Suppressor macrophage (primary cell): ENCODE data around the gene GRHL3.

ENCODE experiments used
- DNase-seq, 4 experiments: peaks; one replicate each; pipeline ENCODE4 v3.0.0-alpha.2; 2020 to 2022

Gene GRHL3

DNA sequence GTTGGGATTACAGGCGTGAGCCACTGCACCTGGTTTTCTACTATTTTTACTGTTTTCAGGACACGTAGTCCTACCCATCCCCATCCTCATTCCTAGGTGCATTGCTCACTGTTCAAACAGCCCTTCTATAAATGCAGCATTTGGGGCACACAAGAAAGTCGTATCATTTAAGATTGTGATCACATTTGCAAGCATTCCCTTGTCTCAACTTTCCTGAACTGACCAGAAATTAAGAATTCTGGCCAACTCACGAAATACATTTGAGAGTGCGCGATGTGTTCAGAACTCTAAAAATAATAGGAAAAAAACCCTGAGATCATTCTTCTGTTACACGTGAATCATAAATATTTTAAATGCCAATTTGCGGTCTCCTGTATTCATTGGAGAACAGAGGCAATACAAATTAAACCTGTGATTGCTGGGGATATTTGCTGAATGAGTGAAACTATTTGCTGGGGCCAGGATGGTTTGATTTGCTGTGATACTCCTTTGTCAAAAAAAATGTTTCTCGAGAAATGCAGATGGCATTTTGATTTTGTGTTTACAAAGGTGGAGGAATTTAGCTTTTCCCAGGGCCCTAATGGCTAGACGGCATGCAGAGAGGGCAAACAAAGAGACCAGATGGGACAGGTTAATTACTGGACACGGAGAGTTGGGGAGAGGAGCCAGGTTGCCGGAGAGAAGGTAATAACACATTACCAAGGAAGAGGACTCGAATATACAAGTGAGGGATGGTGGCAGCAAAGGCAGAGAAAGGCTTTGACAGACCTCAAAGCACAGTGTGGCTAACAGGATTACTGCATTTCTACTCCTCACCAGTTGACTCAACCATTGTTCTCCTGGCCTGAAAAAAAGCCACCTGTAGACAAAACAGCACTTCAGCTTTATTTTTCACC is 56.0 kb downstream of the GRHL3 start:
- DNase-seq: no peak

DNA sequence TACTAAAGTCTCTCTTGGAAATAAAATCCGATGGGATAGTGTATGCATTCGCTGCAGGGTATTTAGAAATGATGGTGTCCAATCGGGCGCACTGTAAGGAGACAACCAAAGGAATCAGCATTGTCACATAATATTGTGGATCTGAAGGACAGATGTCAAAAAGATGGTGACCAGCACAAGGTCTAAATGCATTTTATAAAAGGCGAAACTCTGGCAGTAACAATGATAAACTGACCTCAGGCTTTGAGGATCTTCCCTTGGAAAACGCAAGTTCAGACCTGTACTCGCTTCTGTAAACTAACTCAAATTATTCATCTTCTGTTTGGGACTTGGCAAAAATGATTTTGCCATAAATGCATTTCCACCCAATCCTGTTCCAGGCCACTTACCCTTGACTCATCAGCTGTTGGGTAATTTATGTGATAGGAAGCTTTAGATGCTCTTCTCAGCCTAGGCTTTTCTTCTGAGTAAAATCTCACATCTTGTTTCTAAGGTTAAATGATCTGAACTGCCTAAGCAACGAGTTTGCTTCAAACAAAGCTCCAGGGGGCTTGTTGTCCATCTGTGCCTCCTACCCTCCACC is 60.7 kb downstream of the GRHL3 start:
- DNase-seq: no peak

DNA sequence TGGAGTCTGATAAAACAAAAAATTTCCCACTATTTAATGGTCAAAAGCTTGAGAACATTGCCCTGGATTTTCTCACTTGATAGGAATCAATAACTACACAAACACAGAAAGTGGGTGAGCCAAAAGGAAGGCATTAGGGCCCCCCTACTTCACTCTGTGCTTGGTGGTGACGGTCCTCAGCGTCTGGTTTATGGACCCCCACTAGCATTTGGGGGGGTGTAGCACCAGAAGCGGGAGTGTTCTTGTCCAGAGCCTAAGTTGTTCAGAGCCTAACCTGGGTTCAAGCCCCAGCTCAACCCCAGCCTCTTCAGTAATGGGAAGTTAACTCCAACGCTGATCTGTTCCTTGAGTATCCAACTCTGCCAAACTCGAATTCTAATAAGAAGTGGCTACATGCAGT is 61.4 kb downstream of the GRHL3 start:
- no peak for DNase-seq

DNA sequence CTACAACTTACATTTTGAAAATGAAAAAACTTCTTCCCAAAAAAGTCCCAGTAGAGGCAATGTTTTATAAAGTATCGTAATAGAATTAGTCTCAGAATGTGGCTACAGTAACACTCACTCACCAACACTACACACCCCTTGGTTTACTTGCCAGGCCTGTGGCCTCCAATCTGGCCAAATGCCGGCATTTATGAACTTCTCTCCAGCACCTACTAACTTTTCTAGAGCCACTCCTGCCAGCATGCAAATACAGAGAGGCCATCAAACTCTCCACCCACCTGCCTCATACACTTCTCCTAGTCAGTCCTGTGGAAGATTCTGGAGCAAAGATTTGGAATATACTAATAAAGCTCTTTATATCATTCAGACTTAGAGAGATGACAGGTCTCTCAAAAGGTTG is 62.1 kb downstream of the GRHL3 start:
- no peak for DNase-seq

DNA sequence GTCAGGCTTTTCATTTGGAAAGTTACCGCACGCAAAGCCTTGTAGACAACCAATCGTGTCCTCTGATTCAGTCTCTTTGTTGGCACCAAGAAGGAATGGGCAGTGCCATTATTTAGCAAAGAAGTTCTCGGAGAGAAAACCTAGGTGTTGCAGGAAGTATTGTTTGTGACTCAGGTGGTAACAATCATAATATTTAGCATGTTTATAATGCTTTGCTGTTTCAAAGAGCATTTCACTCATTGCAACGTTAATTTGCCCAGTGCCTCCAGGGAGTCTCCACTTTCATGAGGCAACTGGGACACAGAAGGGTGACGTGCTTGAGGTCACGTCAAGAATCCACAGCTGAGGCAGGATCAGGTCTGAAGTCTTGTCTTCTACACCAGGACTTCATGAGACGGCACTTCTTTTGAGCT is 63.0 kb downstream of the GRHL3 start:
- DNase-seq: no peak

DNA sequence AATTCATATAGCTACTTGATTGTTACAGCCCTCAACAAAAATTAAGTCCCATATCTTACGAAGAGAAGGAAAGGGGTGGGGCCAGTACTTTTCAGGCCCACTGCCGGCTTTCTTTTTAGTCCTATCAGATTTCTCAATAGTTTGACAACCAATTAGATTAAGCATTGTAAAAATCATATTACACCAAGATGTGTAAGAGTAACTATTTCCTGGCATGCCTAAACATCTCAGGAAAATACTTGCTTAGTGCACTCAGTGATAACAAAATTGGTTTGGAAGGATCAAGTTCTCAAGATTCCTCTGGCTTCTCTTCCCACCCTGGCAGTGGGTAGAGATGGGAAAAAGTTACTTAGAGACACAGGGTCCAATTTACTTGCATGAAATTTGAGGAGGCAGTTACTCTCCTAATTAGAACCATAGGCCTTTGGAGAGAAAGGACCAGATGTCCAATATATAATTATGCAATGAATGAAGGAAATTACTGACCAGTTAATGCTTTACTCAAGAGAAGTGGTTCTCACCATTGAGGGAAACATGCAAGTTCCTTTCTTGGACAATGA is 64.3 kb downstream of the GRHL3 start:
- no peak for DNase-seq

DNA sequence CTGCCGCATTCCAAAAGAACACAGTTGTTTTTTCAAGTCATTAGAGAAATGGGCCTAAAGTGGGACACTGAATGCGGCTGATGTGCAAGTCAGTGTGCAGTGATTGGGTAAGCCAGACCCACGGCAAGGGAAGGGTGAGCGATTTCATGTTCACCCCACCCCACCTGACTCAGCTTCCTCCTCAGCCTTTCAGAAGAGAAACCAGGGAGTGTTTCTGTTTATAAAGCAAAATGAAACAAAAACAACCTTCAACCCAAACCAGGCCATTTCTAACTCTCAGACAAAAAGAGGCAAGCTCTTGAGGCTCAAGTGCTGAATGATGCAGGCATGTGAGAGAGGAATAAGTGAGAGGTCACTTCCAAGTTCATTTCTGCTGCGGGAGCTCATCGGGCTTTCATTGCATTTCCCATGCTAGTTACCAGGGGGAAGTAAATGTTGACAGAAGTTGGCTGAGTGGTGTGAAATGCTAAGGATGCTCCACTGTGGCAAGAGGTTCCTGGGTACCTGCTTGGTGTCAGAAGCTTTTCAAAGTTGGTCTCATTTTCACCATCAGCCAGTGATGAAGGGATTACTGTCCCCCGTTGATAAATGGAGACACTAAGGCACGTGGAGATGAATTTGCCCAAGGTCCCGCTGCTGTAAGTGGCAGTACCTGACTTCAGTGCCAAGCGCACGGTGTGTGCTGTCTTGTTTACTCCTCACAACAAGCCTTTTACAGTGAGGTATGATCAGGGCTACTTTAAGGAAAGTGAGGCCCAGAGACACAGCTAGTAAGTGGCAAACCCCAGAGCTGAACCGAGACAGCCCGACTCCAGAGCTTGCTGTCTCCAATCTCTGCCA is 65.3 kb downstream of the GRHL3 start:
- DNase-seq: peak; percentile 64 to 83 (median 80)

DNA sequence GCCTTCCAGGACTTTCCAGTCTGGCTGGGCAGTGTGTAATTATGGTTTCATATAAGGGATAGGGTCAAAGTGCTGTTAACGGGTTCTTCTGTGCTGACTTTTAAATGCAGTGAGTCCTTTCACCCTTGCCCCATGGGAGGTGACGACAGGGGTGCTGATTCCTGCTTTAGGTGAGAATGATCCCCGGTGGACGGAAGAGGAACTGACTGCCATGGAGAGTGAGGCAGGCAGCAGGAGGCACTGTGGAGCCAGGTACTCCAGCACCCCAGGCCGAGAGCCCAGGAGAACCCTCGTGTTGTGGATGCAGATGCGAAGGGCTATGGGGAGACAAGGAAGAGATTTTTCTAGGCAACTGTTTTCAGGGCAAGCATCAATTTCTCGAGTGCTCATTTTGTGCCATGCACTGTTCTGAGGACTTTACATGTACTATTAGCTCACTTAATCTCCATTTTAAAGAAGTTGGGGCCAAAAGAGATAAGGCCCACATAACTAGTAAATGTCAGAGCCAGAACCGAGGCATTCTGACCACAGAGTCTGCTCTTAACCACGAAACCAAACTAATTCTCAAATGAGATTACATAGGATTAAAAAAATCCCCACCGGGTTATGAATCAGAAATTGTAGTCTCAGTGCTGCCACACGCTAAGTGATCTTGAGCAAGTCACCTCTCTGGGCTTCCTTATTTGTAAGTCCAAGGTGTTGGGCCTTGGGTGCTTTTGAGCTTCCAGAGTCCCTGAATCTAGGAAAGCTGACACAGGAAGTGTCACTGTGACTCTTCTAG is 66.2 kb downstream of the GRHL3 start:
- peak in 1 of 4 experiments; percentile 26 for DNase-seq

DNA sequence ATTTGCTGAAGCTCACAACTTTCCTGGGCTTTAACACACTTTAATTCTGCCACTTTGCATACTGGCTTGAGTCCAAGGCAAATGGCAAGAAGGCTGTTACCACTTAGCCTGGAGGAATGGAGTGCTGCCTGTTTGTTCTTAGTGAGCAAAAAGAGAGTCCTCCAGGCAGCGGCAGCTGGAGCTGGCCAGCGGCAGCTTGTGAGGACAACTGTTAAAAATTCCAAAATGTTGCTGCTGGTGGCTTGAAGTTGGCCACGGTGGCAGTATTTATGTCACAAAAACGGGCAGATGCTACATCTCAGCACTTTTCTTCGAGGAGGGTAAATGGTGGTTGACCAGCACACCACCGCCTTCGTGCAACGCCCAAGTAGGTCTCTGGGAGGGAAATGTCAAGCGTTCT is 67.1 kb downstream of the GRHL3 start:
- DNase-seq: peak in 1 of 4 experiments; percentile 20

DNA sequence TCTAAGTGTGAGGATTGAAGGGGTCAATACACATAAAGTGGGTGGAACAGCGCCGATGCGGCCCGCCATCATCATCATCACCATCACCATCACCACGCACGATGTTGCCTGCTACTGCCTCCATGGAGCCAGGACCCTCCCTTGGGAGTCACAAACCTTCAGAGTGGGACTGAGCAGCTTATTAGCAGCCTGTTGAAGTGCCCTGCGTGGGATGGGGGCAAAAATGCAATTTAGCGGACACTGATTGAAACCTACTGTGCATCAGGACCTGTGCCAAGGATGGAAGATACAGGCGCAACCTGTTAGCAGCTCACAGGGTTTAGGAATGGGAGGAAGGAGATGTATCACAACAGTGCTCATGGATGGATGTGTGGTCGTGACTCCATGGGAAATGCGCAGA is 67.8 kb downstream of the GRHL3 start:
- no peak for DNase-seq

DNA sequence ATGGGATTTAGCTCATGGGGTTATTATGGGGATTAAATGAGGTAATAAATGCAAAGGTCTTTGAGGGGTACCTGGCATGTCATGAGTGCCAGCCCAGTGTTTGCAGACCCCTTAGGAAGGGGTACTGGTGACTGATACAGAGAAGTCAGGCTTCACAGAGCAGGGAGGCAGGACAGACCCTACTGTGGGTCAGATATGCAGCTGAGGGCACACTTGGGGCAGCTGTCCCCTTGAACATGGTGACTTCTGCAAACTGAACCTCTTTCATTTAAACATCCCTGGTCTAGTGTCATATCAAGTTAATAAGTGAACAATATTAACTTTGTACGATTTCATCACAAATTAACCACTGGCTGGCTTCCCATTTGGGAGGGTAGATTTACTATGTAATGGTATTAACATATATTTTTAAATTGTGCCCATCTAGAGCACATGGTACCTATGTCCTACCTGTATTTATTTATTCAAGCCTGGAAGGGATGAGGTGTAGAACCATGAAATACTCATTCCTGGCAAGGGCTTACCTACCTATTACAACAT is 68.5 kb downstream of the GRHL3 start:
- no peak for DNase-seq

DNA sequence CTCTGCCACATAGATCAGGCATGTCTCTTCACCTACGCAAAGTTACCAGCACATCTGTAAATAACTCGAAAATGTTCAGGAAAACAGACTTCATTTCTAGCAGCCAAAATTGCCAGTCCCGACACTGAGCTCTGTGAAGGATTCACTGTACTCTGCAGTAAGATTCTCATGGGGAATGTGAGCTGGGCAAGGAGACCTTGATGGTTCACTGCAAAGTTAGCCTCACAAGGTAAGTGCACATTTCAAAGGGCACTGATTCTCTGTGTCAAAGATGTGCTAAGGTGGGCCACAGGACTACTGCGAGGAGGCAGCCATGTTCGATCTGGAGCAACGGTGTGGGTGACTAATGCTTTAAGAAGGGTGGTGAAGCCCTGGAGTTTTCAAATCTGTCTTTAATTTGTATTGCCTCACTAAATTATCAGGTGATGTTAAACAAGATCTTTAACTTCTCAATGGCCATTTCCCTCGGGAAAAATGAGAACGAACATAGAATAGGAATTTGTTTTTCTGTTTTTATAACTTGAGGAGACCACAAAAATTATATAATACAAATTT is 69.3 kb downstream of the GRHL3 start:
- DNase-seq: no peak

DNA sequence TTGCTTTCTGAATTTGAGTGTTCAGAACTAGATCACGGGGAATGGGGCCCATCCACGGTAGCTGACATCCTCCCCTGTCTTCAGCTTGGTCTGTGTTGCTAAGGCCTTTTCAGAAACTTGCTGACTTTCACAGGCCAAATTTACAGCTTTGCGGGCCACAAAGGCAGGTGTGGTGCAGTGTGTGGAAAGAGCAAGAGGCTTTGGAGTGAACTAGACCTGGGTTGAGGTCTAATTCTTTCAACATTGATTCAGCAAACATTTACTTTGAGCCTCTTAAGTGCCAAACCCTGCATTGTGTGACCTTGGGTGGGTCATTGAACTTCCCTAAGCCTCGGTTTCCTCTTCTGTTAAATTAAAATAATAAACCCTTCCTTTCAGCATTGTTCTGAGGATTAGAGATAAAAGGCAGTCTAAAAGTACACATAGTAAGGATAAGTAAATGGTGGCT is 70.1 kb downstream of the GRHL3 start:
- DNase-seq: no peak

DNA sequence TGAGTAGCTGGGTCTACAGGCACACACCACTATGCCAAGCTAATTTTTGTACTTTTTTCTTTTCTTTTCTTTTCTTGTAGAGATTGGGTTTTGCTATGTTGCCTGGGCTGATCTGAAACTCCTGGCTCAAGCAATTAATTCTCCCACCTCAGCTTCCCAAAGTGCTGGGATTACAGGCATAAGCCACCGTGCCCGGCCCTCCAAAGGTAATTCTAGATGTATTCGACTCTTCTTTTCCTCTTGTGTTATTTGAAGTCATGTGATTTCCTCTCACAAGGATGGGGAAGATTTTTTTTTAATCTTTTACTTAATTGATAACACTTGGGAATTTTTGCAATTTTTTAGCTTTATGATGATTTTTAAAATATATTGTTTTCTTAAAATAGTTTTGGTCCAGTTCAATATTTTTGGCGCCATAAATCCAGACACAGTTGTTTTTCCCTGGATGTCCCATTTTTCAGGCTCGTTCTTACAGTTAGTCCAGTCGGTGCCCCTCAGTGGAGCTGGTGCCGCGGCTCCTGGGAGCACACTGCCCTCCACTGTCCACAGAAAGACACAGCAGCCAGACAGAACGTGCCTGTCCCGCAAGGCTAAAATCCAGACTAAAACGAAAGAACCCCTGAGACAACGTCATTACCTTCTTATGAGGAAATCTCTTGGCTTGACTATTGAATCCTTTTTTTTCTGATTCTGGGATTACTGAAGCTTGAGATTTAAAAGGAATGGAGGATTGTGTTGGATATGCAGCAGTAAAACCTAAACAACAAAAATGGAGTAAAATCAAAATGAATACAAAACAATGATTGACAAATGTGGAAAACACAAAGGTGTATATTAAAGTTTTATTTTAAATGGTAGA is 72.0 kb downstream of the GRHL3 start:
- DNase-seq: peak; percentile 78 to 88 (median 84)

DNA sequence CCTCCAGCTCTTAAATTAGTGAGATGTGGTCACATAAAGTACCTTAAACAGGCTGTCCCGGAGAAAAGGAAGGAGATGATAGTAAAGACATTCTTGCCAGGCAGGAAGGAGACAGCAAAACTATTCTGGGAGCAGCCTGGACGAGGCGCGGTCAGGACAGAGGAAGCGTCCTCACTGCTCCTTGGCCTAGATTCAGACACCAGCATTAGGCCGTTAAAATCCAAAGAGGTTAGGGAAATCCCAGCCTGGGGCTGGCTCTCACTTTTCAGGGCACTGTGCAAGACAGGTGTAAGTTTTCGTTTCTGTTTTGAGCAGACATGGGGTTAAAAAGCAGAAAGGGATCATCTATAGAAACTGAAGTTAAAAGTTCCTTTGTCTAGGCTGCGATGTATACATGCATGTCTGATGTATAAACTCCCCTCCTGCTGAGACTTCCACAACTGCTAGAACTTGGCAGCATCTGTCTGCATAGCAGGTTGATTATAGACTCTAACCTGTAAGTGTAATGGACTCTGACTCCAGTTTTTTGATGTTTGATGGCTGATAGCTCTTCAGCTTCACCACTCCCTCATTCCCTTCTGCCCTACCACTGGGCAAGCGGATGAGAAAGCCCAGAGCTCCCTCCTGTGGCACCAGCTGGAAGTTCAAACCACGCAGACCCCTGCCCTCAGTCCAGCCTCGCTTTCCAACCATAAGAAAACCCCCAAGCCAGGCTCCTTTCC is 72.9 kb downstream of the GRHL3 start:
- peak; percentile 50 to 65 (median 60) for DNase-seq

DNA sequence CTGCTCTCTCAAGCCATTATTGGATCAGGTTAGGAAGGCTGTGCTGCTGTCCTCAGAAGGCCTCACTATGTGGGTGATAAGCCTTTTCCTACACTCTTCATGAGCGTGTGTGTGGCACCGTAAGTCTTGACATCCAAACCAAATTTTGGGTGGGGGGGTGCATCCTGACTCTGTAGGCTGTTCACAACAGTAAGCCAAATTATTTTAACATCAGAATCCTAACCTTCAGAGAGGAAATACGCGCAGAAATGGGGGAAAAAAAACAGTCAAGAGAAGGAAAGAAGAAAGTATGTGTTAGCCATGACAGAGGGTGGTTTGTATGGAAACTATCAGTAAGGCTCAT is 73.4 kb downstream of the GRHL3 start:
- DNase-seq: no peak

DNA sequence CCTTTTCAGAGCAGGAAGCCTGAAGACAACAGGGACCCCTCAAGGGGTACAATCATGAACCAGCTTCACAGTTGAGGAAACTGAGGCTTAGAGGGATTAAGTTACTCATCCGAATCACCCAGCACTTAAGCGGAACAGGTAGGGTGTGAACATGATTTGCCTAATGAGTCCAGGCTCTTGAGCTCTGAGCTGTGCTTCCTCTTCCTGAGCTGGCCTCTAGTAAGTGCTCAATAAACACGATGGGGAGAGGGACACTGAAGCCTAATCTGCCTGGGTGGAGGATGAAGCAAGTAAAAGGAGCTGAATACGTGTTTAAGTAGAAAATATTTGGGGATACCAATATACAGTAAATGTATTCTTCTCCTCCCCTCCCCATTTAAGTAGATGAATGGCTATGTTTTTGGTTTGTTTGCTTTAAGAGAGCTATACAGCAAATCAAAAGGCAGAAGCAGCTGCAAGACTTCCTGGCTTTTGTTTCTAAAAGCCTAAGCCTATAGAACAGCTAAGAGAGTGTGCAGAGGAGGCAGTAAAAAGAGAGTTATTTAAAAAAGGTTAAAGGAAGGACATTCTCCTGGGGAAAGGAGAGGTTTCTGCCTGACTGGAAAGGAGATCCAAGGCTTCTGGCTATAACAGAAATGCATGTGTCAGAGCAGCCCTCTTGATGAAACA is 74.0 kb downstream of the GRHL3 start:
- no peak for DNase-seq

DNA sequence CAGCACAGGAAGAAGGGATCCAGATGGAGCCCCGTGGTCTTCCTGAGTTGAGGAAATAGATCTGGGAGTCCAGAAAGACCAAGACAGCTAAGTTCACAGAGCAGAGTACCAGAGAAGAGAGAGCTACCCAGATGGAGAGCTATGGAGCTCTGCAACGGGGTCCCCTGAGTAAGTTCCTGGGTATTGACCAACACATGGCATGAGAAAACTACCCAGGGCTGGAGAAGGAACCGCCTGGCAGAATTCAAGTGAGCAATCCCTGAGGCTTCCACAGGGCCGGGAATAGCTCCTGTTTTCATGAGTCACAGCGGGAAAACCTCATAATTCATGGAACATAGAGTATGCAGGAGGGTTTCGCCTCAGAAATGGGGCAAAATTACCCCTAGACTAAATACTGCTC is 74.7 kb downstream of the GRHL3 start:
- no peak for DNase-seq

DNA sequence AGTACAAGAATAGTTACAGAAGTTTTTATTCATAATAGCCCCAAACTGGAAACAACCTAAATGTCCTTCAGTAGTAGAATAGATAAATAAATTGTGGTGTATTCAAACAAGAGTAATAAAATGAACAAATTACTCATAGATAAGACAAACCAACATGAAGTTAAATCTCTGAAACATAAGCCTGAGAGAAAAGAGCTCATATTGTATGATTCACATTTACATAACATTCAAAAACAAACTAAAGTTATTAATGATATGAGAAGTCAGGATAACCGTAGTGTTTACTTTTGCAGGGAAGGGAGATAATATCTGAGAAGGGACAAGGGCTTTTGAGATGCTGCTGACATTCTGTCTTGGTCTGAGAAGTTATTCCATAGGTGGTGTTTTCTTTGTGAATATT is 80.9 kb downstream of the GRHL3 start:
- DNase-seq: no peak
